Measurements from ENCODE around the gene SPTSSB.

- TF ChIP-seq CTCF (IDR thresholded peaks at IDR 0.05; ENCODE audit: poor library complexity) (no peak), EZH2phosphoT487 (IDR thresholded peaks at IDR 0.05; ENCODE audit: low read depth, severe bottlenecking, unreplicated experiment) (no peak), EZH2 (IDR thresholded peaks at IDR 0.05; ENCODE audit: borderline replicate concordance) (no peak)
Measured at GRCh38 chr3:161350916-161351315, 20.4 kb downstream of the SPTSSB start.

Measured in hepatocyte (in vitro differentiated cells).